PC-3 (cell line): ENCODE data around the gene PDK1.
"Not testable (repeated sequence)": the region's sequence is repeated elsewhere in the genome, so short reads cannot be mapped to it uniquely, and the experiment has no call there.

ENCODE experiments used
- CTCF ChIP-seq: fragments of 300-600 bp; sonication (generic); conservative IDR thresholded peaks from 2 replicates; pipeline ENCODE4 v1.5.1; 2017; ENCODE audit warnings: antibody characterized with exemption, low read depth, mild to moderate bottlenecking, low read length
- EZH2 ChIP-seq: fragments of 300-600 bp; sonication (generic); IDR thresholded peaks from one replicate; pipeline ENCODE4 v1.6.1; 2017; ENCODE audit warnings: antibody characterized with exemption, mild to moderate bottlenecking, low read length; ENCODE audit not compliant: unreplicated experiment

- not testable (repeated sequence) for TF ChIP-seq CTCF, EZH2
Observed at GRCh38 chr2:172537851-172538250, 18.0 kb upstream of the PDK1 start.
